Measurements from ENCODE around the gene CSF1R. TPM values are rescaled to one million over a fixed set of nuclear protein-coding genes. Genes with fewer than 3 reads are reported as not detected.

The CSF1R gene
- total RNA-seq = 10 to 100 TPM in 2 of 3 donors, 1 to 10 TPM in 1; 9.0 to 39.0 (median 20.4) TPM
- long read RNA-seq, donor 1, partial matches to known transcripts = 22 of 28 reads
- long read RNA-seq, donor 1, other reads (novel, unspliced or antisense) = 6 of 28 reads
- long read RNA-seq, donor 2, partial matches to known transcripts = 3 of 4 reads
- long read RNA-seq, donor 2, other reads (novel, unspliced or antisense) = 0 of 4 reads

DNA sequence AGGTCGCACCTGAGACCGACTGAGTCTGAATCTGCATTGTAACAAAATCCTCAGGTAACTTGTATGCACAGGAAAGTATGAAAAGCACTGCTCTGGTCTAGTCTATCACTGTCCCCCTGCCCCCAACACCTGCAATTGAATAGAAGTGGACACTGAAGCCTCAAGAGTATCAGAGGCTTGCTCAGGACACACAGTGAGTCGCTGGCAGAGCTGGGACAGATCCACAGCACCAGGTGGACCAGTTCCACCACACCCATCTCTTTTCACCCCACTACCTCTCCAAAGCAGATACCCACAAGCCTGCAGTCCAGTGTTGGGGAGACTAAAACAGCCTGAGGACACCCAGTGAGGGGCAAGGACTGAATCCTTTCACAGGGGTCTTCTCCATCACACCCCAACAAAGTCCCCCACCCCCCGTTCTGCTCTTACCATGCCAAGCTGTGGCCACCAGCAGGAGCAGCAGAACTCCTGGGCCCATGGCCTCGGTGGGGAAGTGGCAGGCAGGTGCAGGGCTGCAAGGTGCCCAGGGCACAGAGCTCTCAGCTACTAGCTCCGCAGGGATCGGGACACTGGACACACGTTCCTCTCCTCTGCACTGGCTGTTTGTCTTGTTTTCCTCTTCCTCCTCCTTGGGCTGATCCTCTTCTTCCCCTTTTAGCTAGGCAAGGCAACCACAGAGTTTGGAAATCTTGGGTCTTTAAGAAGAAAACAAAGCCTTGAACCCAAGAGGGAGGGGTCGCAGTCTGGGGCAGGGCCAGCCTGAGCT, at the start of gene CSF1R:
Gene CSF1R (minus strand): TSS at position 605 of the 766 bp plus-strand sequence. CDS start 127 bp downstream, at position 478.
- Histone ChIP-seq H3K36me3 (ENCODE audit: low read depth) (no peaks in the 10 kb centered on the region), H3K9me3 (no peaks in the 10 kb centered on the region), H3K4me1 (ENCODE audit: low read depth) (no peaks in the 10 kb centered on the region), H3K4me3 (no peak within 1 kb of the TSS)
- TF ChIP-seq, protein P1, sequence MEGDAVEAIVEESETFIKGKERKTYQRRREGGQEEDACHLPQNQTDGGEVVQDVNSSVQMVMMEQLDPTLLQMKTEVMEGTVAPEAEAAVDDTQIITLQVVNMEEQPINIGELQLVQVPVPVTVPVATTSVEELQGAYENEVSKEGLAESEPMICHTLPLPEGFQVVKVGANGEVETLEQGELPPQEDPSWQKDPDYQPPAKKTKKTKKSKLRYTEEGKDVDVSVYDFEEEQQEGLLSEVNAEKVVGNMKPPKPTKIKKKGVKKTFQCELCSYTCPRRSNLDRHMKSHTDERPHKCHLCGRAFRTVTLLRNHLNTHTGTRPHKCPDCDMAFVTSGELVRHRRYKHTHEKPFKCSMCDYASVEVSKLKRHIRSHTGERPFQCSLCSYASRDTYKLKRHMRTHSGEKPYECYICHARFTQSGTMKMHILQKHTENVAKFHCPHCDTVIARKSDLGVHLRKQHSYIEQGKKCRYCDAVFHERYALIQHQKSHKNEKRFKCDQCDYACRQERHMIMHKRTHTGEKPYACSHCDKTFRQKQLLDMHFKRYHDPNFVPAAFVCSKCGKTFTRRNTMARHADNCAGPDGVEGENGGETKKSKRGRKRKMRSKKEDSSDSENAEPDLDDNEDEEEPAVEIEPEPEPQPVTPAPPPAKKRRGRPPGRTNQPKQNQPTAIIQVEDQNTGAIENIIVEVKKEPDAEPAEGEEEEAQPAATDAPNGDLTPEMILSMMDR (IDR thresholded peaks at IDR 0.05) = no peak
- intact Hi-C loops (cut with DNase I, micrococcal nuclease) = no loop called here
- no peak for DNase-seq
- ATAC-seq = no peak

DNA sequence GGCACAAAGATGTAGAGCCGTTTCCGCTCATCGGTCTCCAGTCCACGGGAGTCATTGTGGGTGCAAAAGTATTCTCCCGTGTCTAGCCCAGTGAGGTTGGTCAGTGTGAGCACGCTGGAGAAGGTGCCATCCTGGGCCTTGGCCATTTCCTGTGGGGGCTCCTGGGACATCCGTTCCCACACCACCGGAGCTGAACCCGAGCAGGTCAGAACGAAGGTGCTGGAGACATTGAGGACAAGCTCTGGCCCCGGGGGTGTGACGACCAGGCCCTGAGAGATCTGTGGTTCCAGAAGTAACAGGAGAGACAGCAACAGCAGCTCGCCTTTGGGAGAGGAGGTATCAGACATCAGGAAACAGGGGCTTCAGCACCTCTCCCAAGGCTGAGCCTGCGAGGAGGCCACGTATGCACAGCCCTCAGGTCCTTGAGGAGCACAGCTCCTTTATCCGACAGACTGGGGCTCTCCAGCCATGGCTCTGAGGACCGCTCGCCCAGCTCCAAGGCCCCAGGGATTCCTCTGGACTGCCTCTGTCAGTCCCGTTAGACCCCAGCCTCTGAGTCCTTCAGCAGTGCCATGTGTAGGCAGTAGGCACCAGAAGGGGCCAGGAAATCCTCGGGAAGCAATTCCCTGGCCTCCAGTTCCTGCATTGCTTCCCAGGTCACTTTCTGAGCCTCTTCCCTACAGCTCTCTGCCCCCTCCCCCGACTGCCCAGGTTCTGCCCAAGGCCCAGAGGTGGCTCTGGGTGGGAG, 49.4 kb upstream of the CSF1R start:
- ATAC-seq (no peak), DNase-seq (no peak)
- TF ChIP-seq, protein P1 (IDR thresholded peaks at IDR 0.05) = no peak
- peaks cover 14% of the 10 kb centered on the region for H3K4me1 ChIP-seq (ENCODE audit: low read depth)
- no peak overlapping the region for H3K4me3 ChIP-seq
- H3K36me3 ChIP-seq (ENCODE audit: low read depth) = no peaks in the 10 kb centered on the region
- H3K9me3 ChIP-seq = no peaks in the 10 kb centered on the region
- intact Hi-C loops (cut with DNase I, micrococcal nuclease) = no loop called here

DNA sequence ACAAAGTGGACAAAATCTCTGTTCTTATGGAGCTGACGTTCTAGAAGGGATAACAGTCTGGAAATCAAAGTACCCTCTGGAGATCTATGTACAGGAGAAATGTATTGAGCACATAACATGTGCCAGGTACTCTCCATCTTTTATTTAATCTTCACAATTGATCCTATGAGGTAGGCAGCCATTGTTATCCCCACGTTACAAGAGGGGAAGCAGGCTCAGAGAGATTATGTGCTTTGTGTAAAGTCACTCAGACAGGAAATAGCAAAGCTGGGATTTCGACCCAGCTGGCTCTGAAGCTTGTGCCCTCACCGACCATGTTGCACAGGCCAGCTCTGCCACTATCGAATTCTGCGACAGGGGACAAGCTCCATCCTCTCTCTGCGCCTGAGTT, 47.8 kb upstream of the CSF1R start:
- intact Hi-C loops (cut with DNase I, micrococcal nuclease) = no loop called here
- peaks cover 14% of the 10 kb centered on the region for H3K4me1 ChIP-seq (ENCODE audit: low read depth)
- TF ChIP-seq, protein P1 (IDR thresholded peaks at IDR 0.05) = no peak

GRCh38 chr5:150133581-150134197, 47.3 kb upstream of the CSF1R start:
- peaks cover 16% of the 10 kb centered on the region for H3K4me1 ChIP-seq (ENCODE audit: low read depth)
- intact Hi-C loops (cut with DNase I, micrococcal nuclease) = no loop called here
- ATAC-seq = no peak

More for the DNA sequence above, 47.8 kb upstream of the CSF1R start:
- Histone ChIP-seq H3K4me3 (no peak overlapping the region), H3K36me3 (ENCODE audit: low read depth) (no peaks in the 10 kb centered on the region), H3K9me3 (no peaks in the 10 kb centered on the region)
- ATAC-seq (no peak), DNase-seq (no peak)

DNA sequence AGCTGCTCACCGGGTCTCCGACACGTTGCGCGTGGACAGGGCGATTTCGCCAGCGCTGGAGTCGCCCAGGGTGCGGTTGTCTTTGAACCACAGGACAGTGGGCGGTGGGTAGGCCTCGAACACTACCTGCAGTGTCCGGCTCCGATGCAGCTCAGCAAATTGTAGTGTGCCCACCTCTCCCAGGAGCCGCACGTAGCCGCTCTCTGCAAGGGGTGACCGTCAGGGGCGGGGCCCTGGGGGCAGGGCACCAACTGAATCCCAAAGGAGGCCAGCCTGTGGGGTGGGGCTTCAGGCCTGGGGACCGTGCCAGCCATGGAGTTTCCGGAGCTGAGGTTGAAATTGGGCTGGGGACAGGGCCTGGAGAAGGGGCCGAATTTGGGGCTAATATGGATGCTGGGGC, 46.4 kb upstream of the CSF1R start:
- Histone ChIP-seq H3K4me1 (ENCODE audit: low read depth) (peaks cover 16% of the 10 kb centered on the region), H3K36me3 (ENCODE audit: low read depth) (no peaks in the 10 kb centered on the region), H3K4me3 (no peak overlapping the region), H3K9me3 (no peaks in the 10 kb centered on the region)
- intact Hi-C loops (cut with DNase I, micrococcal nuclease) = no loop called here
- ATAC-seq (no peak), DNase-seq (no peak)
- TF ChIP-seq, protein P1 (IDR thresholded peaks at IDR 0.05) = no peak

More at GRCh38 chr5:150133581-150134197, 47.3 kb upstream of the CSF1R start:
- Histone ChIP-seq H3K4me3 (no peak overlapping the region), H3K9me3 (no peaks in the 10 kb centered on the region), H3K36me3 (ENCODE audit: low read depth) (no peaks in the 10 kb centered on the region)
- DNase-seq = no peak
- TF ChIP-seq, protein P1 (IDR thresholded peaks at IDR 0.05) = no peak

All from mucosa of descending colon (tissue), 3 donors.